ENCODE measurements around the gene KRTAP1-3. TPM values are rescaled to one million over a fixed set of nuclear protein-coding genes. Genes with fewer than 3 reads are reported as not detected.
"Not testable (repeated sequence)": the region's sequence is repeated elsewhere in the genome, so short reads cannot be mapped to it uniquely, and the experiment has no call there.

Gene KRTAP1-3
- total RNA-seq, 4 donors from 2014 or later, result not detected

DNA sequence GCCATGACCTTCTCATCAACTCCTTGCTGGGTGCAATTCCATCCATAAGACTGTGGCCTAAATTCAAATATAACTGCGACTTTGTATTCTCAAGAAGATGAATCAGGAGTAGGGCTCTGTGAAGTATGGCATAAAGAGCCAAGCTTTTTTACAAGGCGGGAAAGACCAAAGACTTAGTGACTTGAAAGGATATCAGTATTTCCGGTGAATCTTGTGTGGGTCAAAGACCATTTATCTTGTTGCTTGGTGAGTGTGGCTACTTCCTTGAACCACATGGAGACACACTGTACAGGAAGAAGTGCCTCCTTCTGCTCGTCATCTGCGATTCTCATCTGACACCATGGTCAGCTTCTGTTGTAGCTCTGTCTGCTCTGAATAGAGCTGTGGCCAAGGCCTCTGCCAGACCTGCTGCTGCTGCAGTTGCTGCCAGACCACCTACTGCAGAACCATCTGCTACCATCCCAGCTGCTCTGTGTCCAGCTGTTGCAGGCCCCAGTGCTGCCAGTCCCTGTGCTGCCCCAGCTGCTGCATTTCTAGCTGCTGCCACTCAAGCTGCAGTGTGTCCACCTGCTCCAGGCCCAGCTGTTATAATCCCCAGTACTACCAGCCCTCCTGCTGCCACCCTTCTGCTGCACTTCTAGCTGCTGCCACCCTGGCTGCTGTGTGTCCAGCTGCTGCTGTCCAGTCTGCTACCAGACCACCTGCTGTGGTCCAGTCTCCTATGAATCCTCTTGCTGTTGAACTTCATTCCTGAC is 37.1 kb upstream of the KRTAP1-3 start:
- H3K36me3 ChIP-seq, result no peaks in the 10 kb centered on the region
- no peaks in the 10 kb centered on the region for H3K27me3 ChIP-seq
- in situ Hi-C loops (cut with MboI; ENCODE audit: low sequenced_read_pairs in 4 of 4), result loop anchor here in 1 of 4 donors (25.0 kb wide), 1 partner anchor 109 kb away; the partner anchor contains the start of gene KRT39
- no peak overlapping the region for H3K4me3 ChIP-seq
- DNase-seq (no peak), ATAC-seq (no peak)
- no peaks in the 10 kb centered on the region for H3K9me3 ChIP-seq
- intact Hi-C loops (cut with DNase I; ENCODE audit: low total_unique reads), result no loop called here
- H3K27ac ChIP-seq, result no peak overlapping the region
- TF ChIP-seq POLR2A (IDR thresholded peaks at IDR 0.05), result no peak
- TF ChIP-seq, protein P1, sequence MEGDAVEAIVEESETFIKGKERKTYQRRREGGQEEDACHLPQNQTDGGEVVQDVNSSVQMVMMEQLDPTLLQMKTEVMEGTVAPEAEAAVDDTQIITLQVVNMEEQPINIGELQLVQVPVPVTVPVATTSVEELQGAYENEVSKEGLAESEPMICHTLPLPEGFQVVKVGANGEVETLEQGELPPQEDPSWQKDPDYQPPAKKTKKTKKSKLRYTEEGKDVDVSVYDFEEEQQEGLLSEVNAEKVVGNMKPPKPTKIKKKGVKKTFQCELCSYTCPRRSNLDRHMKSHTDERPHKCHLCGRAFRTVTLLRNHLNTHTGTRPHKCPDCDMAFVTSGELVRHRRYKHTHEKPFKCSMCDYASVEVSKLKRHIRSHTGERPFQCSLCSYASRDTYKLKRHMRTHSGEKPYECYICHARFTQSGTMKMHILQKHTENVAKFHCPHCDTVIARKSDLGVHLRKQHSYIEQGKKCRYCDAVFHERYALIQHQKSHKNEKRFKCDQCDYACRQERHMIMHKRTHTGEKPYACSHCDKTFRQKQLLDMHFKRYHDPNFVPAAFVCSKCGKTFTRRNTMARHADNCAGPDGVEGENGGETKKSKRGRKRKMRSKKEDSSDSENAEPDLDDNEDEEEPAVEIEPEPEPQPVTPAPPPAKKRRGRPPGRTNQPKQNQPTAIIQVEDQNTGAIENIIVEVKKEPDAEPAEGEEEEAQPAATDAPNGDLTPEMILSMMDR (IDR thresholded peaks at IDR 0.05 in 4 of 5, conservative IDR thresholded peaks at IDR 0.05 in 1 of 5), result no peak
- no peaks in the 10 kb centered on the region for H3K4me1 ChIP-seq

DNA sequence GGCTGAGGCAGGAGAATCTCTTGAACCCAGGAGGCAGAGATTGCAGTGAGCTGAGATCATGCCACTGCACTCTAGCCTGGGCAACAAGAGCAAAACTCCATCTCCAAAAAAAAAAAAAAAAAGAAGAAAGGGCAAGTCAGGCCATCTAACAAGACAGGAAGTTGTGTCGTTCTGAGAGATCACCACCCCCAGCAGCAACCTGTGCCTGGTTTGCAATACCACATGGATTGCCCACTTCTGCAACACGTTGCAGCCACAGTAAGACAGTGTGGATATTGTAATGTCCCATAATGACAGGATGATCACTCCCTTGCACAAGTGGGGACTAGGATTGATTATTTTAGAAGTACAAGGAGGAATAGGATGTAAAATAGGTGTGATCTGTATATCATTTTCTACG is 34.4 kb upstream of the KRTAP1-3 start:
- H3K27me3 ChIP-seq, result peaks cover 0 to 4% (median 0%) of the 10 kb centered on the region in 3 donors
- H3K4me1 ChIP-seq, result no peaks in the 10 kb centered on the region
- ATAC-seq (no peak), DNase-seq (no peak)
- intact Hi-C loops (cut with DNase I; ENCODE audit: low total_unique reads), result no loop called here
- H3K36me3 ChIP-seq, result no peaks in the 10 kb centered on the region
- no peak overlapping the region for H3K27ac ChIP-seq
- H3K9me3 ChIP-seq, result no peaks in the 10 kb centered on the region
- in situ Hi-C loops (cut with MboI; ENCODE audit: low sequenced_read_pairs in 4 of 4), result loop anchor here in 1 of 4 donors (25.0 kb wide), 1 partner anchor 107 kb away; the partner anchor contains the start of gene KRT39
- no peak for TF ChIP-seq POLR2A (IDR thresholded peaks at IDR 0.05)
- TF ChIP-seq, protein P1 (IDR thresholded peaks at IDR 0.05 in 4 of 5, conservative IDR thresholded peaks at IDR 0.05 in 1 of 5), result no peak
- H3K4me3 ChIP-seq, result no peak overlapping the region

DNA sequence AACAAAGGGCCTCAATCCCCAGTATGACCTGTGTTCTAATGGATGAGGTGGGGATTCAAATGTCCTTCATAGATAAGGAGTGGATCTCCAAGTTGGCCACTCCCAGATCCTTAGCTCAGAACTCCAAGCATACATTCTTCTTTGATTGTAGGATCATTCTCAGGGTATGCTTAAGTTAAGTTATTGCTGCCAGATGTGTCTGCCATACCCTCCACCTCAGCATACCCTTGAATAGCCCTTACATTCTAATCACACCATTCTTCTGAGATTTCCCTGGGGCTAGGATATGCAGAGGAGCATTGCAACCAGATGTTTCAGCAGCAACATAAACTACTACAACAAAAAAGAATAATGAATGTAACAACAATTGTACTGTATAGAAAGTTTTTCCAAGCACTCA is 32.6 kb upstream of the KRTAP1-3 start:
- Histone ChIP-seq H3K36me3 (no peaks in the 10 kb centered on the region), H3K9me3 (no peaks in the 10 kb centered on the region), H3K27me3 (peaks cover 0 to 4% (median 0%) of the 10 kb centered on the region in 3 donors), H3K4me3 (no peak overlapping the region), H3K27ac (no peak overlapping the region), H3K4me1 (no peaks in the 10 kb centered on the region)
- in situ Hi-C loops (cut with MboI; ENCODE audit: low sequenced_read_pairs in 4 of 4) (loop anchor here in 1 of 4 donors (25.0 kb wide), 1 partner anchor 105 kb away; the partner anchor contains the start of gene KRT39), intact Hi-C loops (cut with DNase I; ENCODE audit: low total_unique reads) (no loop called here)
- no peak for DNase-seq
- TF ChIP-seq POLR2A (IDR thresholded peaks at IDR 0.05), result no peak
- TF ChIP-seq, protein P1 (IDR thresholded peaks at IDR 0.05 in 4 of 5, conservative IDR thresholded peaks at IDR 0.05 in 1 of 5), result no peak
- no peak for ATAC-seq

DNA sequence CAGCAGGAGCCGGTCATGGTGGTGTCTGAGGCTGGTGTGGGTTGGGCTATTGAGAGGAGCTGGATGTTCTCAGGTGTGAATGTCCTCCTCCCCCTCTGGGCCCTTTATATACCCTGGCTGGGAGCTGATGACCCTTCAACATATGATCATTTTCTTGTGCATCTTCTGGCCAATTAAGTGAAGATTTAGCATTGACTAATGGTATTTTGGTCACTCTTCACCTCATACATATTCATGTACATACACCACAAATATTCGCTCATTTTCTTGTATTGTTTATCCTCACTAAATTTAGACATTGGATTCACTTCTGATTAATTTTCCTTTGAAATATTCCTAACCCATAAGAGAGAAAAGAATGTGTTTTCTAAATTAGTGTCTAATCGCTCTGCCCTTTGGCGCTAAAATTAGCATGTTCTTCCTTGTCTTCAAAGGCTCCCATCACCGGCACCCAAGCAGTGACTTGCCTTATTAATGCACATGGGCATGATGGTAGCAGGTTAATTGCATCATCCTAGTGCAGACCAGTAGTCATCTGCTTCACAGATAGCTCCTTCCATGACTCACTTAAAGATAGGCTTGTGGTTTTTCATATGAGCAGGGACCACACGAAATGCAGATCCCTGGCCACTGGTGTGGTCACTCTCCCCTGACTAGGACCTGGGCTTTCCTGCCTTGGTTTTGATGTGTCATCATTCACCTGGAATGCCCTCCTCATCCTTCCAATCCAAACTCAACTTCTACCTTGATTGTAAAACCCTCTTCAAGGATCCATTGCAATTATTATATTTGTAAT is 31.4 kb upstream of the KRTAP1-3 start, which contains the start of gene KRTAP2-4:
TSS of gene KRTAP2-4 (minus strand) at position 51 of the 796 bp plus-strand sequence. CDS start at position 17, 34 bp downstream.
- H3K27ac ChIP-seq, result no peak within 1 kb of the TSS
- no peak for DNase-seq
- H3K4me1 ChIP-seq, result no peaks in the 10 kb centered on the region
- peaks cover 0 to 4% (median 0%) of the 10 kb centered on the region in 3 donors for H3K27me3 ChIP-seq
- intact Hi-C loops (cut with DNase I; ENCODE audit: low total_unique reads), result no loop called here
- no peaks in the 10 kb centered on the region for H3K9me3 ChIP-seq
- no peak for TF ChIP-seq POLR2A (IDR thresholded peaks at IDR 0.05)
- TF ChIP-seq, protein P1 (IDR thresholded peaks at IDR 0.05 in 4 of 5, conservative IDR thresholded peaks at IDR 0.05 in 1 of 5), result no peak
- no peak for ATAC-seq
- in situ Hi-C loops (cut with MboI; ENCODE audit: low sequenced_read_pairs in 4 of 4), result loop anchor here in 1 of 4 donors (25.0 kb wide), 1 partner anchor 104 kb away; the partner anchor contains the start of gene KRT39
- H3K4me3 ChIP-seq, result no peak within 1 kb of the TSS
- no peaks in the 10 kb centered on the region for H3K36me3 ChIP-seq

DNA sequence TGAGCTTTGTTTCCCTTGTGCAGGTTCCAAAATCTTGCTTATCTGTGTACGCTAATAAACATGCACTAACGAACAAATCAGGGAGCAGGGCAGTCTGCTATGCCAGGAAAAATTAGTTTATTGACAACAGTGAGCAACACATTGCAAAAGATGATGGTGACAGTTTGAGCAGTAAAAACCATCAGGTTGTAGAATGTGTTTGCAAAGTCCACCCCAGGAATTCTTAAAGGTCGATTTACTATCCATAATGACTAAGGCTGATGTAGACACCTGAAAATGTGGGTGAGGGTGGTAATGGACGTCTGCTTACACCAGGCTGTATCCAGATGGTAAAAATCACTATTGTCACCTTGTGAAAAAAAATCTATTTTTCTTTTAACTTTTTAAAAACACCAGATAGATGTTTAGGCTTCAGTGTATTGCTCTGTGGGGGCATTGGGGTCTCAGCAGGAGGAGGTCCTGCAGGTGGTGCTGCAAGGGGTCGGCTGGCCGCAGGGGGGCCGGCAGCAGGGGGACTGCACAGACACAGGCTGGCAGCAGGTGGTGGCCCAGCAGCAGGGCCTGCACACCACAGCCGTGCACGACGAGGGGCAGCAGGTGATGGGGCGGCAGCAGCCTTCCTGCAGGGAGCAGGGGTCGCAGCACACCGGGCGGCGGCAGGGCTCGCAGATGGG is 30.5 kb upstream of the KRTAP1-3 start:
- ATAC-seq; H3K36me3 ChIP-seq; H3K27me3 ChIP-seq; H3K4me3 ChIP-seq; H3K9me3 ChIP-seq; DNase-seq; H3K4me1 ChIP-seq; intact Hi-C loops (cut with DNase I; ENCODE audit: low total_unique reads); H3K27ac ChIP-seq: not testable (repeated sequence)
- in situ Hi-C loops (cut with MboI; ENCODE audit: low sequenced_read_pairs in 4 of 4), result loop anchor here in 1 of 4 donors (25.0 kb wide), 1 partner anchor 103 kb away; the partner anchor contains the start of gene KRT39
